GM18951 (cell line): ENCODE results near the gene ITGA2.

ENCODE experiments used
- POLR2A ChIP-seq: IDR thresholded peaks from 4 replicates; pipeline ENCODE4 v1.6.1; 2011; ENCODE audit warnings: mild to moderate bottlenecking; ENCODE audit not compliant: insufficient read length, insufficient read depth; ENCODE audit errors: extremely low read depth
- in situ Hi-C: fragments of 300-500 bp; cut with MboI; formaldehyde crosslinking; loops from one replicate; pipeline ENCODE4 v1.12.0; 2022; ENCODE audit warnings: low sequenced_read_pairs, mixed read lengths, inconsistent platforms; ENCODE audit not compliant: unreplicated experiment

Gene ITGA2

DNA sequence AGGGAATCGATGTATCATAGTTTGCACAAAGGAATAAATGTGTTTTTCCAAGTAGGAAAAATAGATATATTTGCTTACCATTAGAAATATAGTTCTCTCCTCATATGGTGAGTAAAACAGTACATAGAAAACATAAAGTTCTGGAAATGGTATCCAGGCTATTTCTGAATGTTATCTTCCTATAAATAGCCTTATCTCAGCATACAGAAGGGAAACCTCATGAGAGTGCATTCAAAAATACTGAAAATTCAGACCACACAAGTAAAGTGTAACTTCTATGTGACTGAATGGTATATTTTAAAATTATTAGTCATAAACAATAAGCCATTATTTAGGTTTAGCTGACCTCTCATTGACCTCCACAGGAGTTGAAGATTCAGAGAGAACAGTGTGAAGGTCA, 76.9 kb downstream of the ITGA2 start:
- TF ChIP-seq POLR2A, result no peak
- in situ Hi-C loops, result no loop called here

DNA sequence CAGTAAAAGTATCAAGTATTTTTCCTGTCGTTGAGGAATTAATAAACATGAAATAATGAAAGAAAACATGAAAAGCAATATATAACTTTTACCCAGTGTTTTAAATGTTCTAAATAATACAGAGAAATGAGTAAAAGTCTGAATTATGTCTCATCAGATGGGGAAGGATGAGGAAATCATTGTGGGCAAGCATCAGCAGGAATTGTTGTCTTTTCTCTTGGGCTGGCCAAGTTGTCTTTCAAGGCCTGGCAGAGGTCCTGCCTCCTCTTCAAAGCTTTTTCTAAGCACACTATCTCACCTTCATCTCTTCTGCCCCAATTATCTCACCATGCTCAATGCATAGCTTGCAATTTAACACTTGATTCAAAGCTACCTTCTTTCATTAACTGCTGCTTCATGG, 78.5 kb downstream of the ITGA2 start:
- in situ Hi-C loops, result no loop called here
- no peak for TF ChIP-seq POLR2A

DNA sequence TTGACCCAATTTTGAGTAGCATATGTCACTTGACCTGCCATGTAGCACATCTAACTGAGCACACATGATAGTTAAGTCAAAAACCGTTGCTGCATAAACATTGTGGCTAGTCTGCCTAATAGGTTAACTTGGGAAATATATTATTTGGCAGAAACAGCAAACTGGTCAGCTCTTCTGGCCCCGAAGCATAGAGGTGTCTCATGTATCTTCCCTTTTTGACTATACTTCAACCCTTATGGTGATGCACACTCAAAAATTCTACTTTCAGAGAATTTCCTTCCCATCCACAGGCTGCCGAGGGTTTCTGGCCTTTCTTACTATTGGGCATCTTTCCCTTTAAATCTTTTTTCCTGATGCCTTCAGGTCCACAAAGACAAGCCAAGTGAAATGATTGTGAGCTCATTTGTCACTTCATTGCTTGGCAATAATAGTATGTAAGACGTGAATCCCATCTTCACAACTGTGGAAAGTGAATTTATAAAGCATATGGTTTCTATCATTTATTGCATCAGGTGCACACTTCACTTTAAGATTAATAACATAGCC, 79.2 kb downstream of the ITGA2 start:
- in situ Hi-C loops, result no loop called here
- no peak for TF ChIP-seq POLR2A

DNA sequence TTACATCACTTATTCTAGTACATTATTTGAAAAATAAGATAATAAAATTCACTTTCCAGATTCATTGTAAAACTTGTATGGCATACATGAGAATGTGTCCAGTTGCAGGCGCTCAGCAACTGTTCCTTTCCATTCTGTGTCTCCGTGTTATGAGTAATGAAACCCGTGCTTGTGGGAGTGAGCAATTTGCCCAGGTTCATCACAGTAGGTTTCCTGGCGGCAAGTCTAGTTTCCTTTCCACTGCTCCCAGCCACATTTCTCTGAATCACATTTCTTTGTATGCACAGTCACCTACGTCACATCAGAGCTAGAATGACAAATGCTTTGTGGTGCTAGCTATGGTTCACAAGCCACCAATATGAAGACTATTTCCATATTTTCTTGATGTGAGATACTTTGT, 80.5 kb downstream of the ITGA2 start:
- no peak for TF ChIP-seq POLR2A
- in situ Hi-C loops, result no loop called here

DNA sequence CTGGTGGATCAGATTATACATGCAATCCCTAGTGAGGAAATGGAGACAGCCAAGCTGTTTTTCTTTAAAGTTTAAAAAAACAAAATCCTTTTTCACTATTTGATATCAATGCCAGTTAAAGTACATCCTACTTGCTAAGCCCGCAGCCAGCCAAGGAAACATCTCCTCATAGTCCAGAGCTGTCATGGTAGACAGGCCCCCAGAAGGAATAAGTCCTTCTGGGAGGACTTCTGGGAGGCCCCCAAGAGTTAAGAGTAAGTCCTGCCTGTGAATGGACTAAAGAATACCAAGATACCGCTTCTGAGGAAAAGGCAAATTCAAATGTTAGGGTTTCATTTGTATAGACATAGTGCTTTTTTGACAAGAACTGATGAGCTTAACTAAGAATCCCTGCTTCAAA, 82.1 kb downstream of the ITGA2 start:
- TF ChIP-seq POLR2A, result no peak
- in situ Hi-C loops, result no loop called here

DNA sequence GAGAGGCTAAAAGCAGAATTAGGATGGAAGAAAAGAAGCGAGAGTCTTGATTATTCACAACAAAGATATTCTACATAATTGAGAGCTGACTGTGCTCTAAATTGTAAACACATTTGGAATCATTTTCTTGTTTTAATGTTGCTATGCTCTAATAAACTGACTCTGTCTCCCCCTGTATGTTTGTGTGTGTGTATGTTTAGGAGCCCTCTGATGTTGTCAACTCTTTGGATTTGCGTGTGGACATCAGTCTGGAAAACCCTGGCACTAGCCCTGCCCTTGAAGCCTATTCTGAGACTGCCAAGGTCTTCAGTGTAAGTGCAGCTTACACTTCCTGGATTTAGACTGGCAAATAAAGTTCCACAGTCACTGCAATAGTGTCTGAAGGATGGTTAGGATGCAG, 82.6 kb downstream of the ITGA2 start:
- in situ Hi-C loops, result no loop called here
- TF ChIP-seq POLR2A, result no peak

DNA sequence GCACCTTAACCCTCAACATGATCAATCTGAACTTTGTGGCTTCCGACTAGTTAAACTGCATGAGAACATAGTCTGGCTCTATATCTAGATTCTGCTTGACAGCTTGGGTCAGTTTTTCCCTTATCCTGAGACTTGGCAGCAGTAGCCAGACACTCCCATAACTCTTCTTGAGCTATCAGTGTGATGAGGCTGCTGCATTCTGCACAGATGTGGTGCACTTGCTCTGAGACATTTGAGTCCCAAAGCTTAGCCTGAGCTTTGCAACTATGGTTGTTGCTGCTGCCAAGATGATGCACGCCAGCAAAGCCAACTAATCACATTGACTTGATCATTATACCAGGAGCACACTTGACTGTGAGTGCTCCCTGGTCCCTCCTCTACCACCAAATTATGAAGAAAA, 84.2 kb downstream of the ITGA2 start:
- no peak for TF ChIP-seq POLR2A
- in situ Hi-C loops, result no loop called here

DNA sequence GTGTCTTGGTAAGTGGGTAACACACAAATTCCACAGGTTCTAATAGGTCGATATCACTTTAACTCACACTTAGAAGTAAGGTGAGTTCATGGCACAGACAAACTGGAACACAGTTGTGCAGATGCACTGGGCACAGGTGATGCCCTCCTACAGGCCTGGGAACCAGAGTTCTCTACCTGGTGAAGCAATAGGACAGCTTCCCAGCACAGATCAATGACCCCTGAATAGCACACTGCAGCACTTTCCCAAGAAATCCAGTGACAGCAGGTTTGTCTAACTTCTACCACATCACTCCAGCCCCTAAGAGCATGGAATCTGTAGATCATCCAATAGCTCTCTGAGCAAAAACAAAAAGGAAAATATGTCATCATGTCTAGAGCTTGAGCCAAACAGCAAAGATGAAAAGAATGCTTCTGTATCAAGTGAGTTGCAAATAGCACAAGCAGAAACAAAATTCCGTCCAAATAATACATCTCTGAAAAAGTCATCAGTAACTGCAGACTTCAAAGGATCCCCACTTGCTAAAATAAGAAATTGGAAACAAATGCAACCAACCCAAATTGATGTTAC, 86.9 kb downstream of the ITGA2 start:
- in situ Hi-C loops, result no loop called here
- TF ChIP-seq POLR2A, result no peak

DNA sequence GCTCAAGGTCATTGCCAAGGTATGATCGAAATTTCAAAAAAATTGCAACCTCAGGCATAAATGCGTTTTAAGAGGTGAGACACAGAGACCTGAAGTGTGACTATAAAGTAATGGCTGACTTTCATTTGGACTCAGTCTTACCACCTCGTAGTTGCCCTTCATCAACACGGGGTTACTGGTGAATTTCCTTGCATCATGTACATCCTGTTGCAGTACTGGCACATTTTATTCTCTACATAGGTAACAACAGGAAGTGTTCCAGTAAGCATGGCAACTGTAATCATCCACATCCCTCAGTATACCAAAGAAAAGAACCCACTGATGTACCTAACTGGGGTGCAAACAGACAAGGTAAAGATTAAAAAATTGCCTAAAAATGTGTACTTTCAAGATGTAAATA, 91.1 kb downstream of the ITGA2 start:
- no peak for TF ChIP-seq POLR2A
- in situ Hi-C loops, result no loop called here

DNA sequence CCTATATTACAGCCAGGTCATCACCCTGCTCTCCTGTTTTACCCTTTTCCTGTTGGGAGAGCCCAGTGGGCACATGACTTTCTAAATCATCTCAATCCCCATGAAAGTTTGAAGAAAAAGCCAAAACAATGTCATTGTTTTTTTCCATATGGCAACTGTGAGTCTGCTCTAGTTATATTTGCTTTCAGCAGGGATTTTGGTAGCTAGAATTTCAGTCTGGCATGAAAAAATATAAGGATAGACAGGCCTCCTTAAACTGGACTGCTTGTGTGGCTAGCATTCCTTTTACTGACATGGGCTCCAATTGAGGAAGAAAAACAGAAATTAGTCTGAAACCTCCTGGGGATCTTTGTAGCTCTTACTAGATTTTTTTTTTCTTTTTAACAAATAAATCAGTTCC, 94.8 kb downstream of the ITGA2 start:
- TF ChIP-seq POLR2A, result no peak
- in situ Hi-C loops, result no loop called here

DNA sequence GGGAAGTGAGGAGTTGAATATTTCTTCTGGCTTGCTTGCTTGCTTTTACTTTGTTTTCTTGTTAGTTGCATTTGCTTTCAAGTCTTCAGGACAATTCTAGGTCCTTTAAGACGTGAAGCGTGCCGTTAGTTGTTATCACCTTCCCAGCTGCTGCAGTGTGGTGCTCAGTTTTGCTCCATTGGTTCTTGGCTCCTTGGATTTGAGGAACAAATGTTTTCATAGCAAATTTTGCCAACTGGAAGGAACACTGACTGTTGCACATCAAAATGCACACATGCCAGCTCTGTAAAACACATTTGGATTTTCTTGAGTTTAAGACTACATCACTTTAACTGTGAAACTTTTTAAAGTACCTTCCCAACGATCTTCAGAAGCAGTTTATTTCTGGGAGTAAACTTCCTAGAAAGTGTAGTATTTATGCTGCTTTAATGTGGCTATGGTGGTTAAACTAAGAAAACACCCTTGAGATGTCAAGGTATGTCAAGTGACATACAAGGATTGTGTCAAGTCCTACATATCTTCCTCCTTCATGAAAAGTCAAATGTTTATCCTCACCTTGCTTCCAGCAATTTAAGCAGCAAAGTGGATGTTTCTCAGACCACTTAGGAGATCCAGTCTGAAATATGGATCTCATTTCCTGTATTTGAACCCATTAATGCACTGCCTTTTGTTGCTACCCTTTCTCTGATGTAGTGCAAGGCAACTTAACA, 95.5 kb downstream of the ITGA2 start:
- no peak for TF ChIP-seq POLR2A
- in situ Hi-C loops, result no loop called here

DNA sequence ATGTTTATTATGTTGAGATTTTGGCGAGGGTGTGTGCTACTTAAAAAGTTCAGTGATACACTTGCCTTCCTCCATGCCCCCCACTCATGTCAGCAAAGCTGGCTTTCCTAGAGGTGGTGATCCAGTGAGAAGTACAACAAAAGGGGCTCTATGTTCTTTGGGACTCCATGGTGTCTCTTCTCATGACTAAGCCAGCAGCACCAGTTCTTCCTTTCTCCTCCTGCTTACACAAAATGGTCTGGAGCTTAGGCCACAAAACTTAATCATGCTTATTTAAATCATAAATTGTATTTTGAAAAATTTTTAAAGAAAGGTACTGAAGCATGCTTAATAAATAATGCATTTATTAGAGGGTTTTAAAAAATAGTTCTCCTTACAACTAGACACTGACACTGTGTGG, 98.0 kb downstream of the ITGA2 start:
- in situ Hi-C loops, result no loop called here
- TF ChIP-seq POLR2A, result no peak

DNA sequence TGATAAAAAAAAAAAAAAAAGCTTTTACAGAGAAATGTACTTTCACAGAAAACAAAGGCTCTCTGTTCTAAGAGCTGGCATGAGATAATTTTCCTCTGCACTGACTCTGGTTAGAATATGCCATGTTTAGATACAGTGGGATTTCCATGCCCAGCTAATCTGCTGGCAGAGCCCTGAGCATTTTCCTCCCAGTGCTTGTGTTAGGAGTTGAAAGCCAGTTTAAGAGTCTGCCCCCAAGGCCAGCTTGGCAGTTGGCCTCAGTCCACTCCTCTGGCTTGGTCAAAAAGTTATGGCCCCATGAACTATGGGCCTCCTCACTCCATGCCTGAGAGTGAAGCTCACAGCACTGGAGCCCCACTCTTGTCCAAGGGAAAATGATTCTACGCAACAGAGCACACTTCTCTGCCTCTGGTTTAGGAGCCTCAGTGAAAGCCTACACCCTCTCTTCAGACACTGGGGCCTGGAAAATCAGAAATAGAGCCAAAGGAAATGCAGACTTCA, 98.5 kb downstream of the ITGA2 start:
- in situ Hi-C loops, result no loop called here
- TF ChIP-seq POLR2A, result no peak

DNA sequence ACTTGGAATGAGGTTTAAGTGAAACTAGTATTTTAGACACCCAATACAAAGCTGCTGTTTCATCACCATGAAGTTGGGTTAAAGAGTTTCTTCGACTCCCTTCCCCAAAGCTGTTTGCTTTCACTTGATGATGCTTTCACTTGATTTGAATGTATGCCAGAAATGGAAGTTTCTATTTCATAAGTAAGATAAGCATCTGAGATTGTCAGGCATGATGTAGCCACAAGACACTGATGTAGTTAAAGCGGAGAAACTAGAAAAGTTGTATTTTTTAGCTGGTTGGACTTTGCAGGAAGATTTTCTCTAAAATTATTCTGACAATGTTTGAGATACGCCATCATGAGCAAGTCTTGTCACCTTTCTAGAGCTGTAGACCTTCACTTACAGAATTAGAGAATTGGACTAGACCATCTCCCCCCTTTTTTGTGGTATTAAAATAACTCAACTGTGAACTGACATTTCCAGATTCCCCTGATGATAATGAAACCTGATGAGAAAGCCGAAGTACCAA, 100.4 kb downstream of the ITGA2 start:
- in situ Hi-C loops, result no loop called here
- no peak for TF ChIP-seq POLR2A
